ENCODE data around the gene UST. TPM values are rescaled to one million over a fixed set of nuclear protein-coding genes. Genes with fewer than 3 reads are reported as not detected.

The UST gene
- total RNA-seq, 2 donors from 2014 or later = 15.3 to 16.3 TPM

GRCh38 chr6:148964467-148964866, 217.6 kb downstream of the UST start:
- no peak overlapping the region for H3K9ac ChIP-seq (ENCODE audit: extremely low read depth, low read length, poor library complexity, severe bottlenecking)
- Mint-ChIP-seq H3K4me3 (no peak overlapping the region), H3K27ac (no peak overlapping the region), H3K27me3 (ENCODE audit: insufficient read depth) (no peaks in the 10 kb centered on the region), H3K9me3 (no peaks in the 10 kb centered on the region), H3K36me3 (ENCODE audit: low read depth) (peaks cover 28% of the 10 kb centered on the region), H3K4me1 (peaks cover 19% of the 10 kb centered on the region)
- no peak overlapping the region for H3K27ac ChIP-seq (ENCODE audit: low read depth, low read length)
- no peaks in the 10 kb centered on the region for H3K27me3 ChIP-seq (ENCODE audit: control insufficient read depth, insufficient read depth, low read length, poor library complexity, severe bottlenecking)
- no peak overlapping the region for H3K4me3 ChIP-seq (ENCODE audit: low read length)
- 98 to 99% methylated on average over 9 to 13 of the region's 13 CpGs for WGBS, 2 experiments (ENCODE audit: insufficient coverage in 1 of 2, insufficient read length in 1 of 2)
- DNase-seq = no peak
- no peak for TF ChIP-seq CTCF (conservative IDR thresholded peaks at IDR 0.05)
- H3K4me1 ChIP-seq (ENCODE audit: control insufficient read depth, insufficient read depth, low read length) = no peaks in the 10 kb centered on the region
- H3K36me3 ChIP-seq (ENCODE audit: control insufficient read depth, insufficient read depth, low read length) = no peaks in the 10 kb centered on the region
- H3K9me3 ChIP-seq (ENCODE audit: control insufficient read depth, low read length) = no peaks in the 10 kb centered on the region

- H3K9ac ChIP-seq (ENCODE audit: extremely low read depth, low read length, poor library complexity, severe bottlenecking) = no peak overlapping the region
- H3K27ac ChIP-seq (ENCODE audit: low read depth, low read length) = no peak overlapping the region
- H3K4me1 Mint-ChIP-seq = peaks cover 20% of the 10 kb centered on the region
- TF ChIP-seq CTCF (conservative IDR thresholded peaks at IDR 0.05) = no peak
- DNase-seq = no peak
- H3K9me3 ChIP-seq (ENCODE audit: control insufficient read depth, low read length) = no peaks in the 10 kb centered on the region
- 92 to 94% methylated on average over 9 of the region's 9 CpGs for WGBS, 2 experiments (ENCODE audit: insufficient coverage in 1 of 2, insufficient read length in 1 of 2)
- H3K27me3 Mint-ChIP-seq (ENCODE audit: insufficient read depth) = no peaks in the 10 kb centered on the region
- H3K36me3 Mint-ChIP-seq (ENCODE audit: low read depth) = peaks cover 32% of the 10 kb centered on the region
- no peaks in the 10 kb centered on the region for H3K36me3 ChIP-seq (ENCODE audit: control insufficient read depth, insufficient read depth, low read length)
- no peak overlapping the region for H3K4me3 ChIP-seq (ENCODE audit: low read length)
- H3K27me3 ChIP-seq (ENCODE audit: control insufficient read depth, insufficient read depth, low read length, poor library complexity, severe bottlenecking) = no peaks in the 10 kb centered on the region
- no peaks in the 10 kb centered on the region for H3K4me1 ChIP-seq (ENCODE audit: control insufficient read depth, insufficient read depth, low read length)
- H3K4me3 Mint-ChIP-seq = no peak overlapping the region
- H3K27ac Mint-ChIP-seq = no peak overlapping the region
- no peaks in the 10 kb centered on the region for H3K9me3 Mint-ChIP-seq
These were observed 218.5 kb downstream of the UST start for GRCh38 chr6:148965287-148965686.

- no peak overlapping the region for H3K4me3 ChIP-seq (ENCODE audit: low read length)
- Mint-ChIP-seq H3K36me3 (ENCODE audit: low read depth) (peaks cover 32% of the 10 kb centered on the region), H3K27me3 (ENCODE audit: insufficient read depth) (no peaks in the 10 kb centered on the region), H3K9me3 (no peaks in the 10 kb centered on the region), H3K27ac (no peak overlapping the region), H3K4me3 (no peak overlapping the region), H3K4me1 (peaks cover 18% of the 10 kb centered on the region)
- peaks cover 8% of the 10 kb centered on the region for H3K27me3 ChIP-seq (ENCODE audit: control insufficient read depth, insufficient read depth, low read length, poor library complexity, severe bottlenecking)
- DNase-seq = no peak
- no peak overlapping the region for H3K9ac ChIP-seq (ENCODE audit: extremely low read depth, low read length, poor library complexity, severe bottlenecking)
- no peak overlapping the region for H3K27ac ChIP-seq (ENCODE audit: low read depth, low read length)
- no peaks in the 10 kb centered on the region for H3K9me3 ChIP-seq (ENCODE audit: control insufficient read depth, low read length)
- WGBS, 2 experiments (ENCODE audit: insufficient coverage in 1 of 2, insufficient read length in 1 of 2) = 80 to 81% methylated on average over 4 of the region's 4 CpGs
- H3K36me3 ChIP-seq (ENCODE audit: control insufficient read depth, insufficient read depth, low read length) = no peaks in the 10 kb centered on the region
- no peaks in the 10 kb centered on the region for H3K4me1 ChIP-seq (ENCODE audit: control insufficient read depth, insufficient read depth, low read length)
- TF ChIP-seq CTCF (conservative IDR thresholded peaks at IDR 0.05) = no peak
These were observed 220.2 kb downstream of the UST start for GRCh38 chr6:148967011-148967520.
